ENCODE results near the gene HSP90AB1. TPM values are rescaled to one million over a fixed set of nuclear protein-coding genes. Genes with fewer than 3 reads are reported as not detected.

HSP90AB1 gene
- total and polyA plus RNA-seq, 9 of the 15 experiments (the other 6 are each of a cell fraction or from before 2014, with no cell fraction given): 1,780 to 3,358 (median 2,262) TPM

GRCh38 chr6:44246663-44247337 is at the start of gene HSP90AB1 (continued):
- TF ChIP-seq YY1 (IDR thresholded peaks at IDR 0.05; ENCODE audit: borderline replicate concordance in 1 of 3, control insufficient read depth in 1 of 3, extremely low read depth in 1 of 3, insufficient read depth in 3 of 3, insufficient read length in 1 of 3, insufficient replicate concordance in 2 of 3, low read depth in 1 of 3, low read length in 2 of 3) (peak in 1 of 3 experiments; percentile 51), RERE (CRISPR knock-in tag; IDR thresholded peaks at IDR 0.05; ENCODE audit: borderline replicate concordance) (no peak), RAD51 (IDR thresholded peaks at IDR 0.05; ENCODE audit: borderline replicate concordance, low read depth) (no peak), SIRT6 (IDR thresholded peaks at IDR 0.05; ENCODE audit: low read depth, low read length) (no peak), MYNN (IDR thresholded peaks at IDR 0.05) (peak; percentile 54; the same call in 1 of the 2 replicates), MYNN (CRISPR knock-in tag; IDR thresholded peaks at IDR 0.05) (no peak), ZBTB33 (CRISPR knock-in tag; IDR thresholded peaks at IDR 0.05) (peak; percentile 69; the same call in 1 of the 2 replicates), PHF8 (IDR thresholded peaks at IDR 0.05; ENCODE audit: borderline replicate concordance, low read length) (peak; percentile 99), HNRNPH1 (optimal IDR thresholded peaks at IDR 0.05; ENCODE audit: low read depth, low read length) (no peak), HMGN3 (IDR thresholded peaks at IDR 0.05; ENCODE audit: borderline replicate concordance, extremely low read depth, insufficient read length, low read depth, low read length) (no peak), DDX20 (tag; IDR thresholded peaks at IDR 0.05; ENCODE audit: low read depth) (no peak), PHTF2 (CRISPR knock-in tag; IDR thresholded peaks at IDR 0.05) (no peak; the same call in 1 of the 2 replicates), ZNF668 (CRISPR knock-in tag; IDR thresholded peaks at IDR 0.05) (no peak), BHLHE40 (IDR thresholded peaks at IDR 0.05; ENCODE audit: low read length) (peak; percentile 87), ZNF740 (CRISPR knock-in tag; IDR thresholded peaks at IDR 0.05) (no peak), ZNF740 (tag; IDR thresholded peaks at IDR 0.05) (peak in 1 of 2 experiments; percentile 15; a peak in 1 of 4 replicates), ESRRB (CRISPR knock-in tag; IDR thresholded peaks at IDR 0.05; ENCODE audit: borderline replicate concordance) (no peak), MCM2 (IDR thresholded peaks at IDR 0.05; ENCODE audit: low read depth) (no peak), POLR2H (tag; IDR thresholded peaks at IDR 0.05; ENCODE audit: low read depth) (peak; percentile 99)

Data from K562 (cell line).